Transverse colon (tissue), 4 donors: ENCODE measurements around the gene PKMYT1. TPM values are rescaled to one million over a fixed set of nuclear protein-coding genes. Genes with fewer than 3 reads are reported as not detected.

Experiments
- DNase-seq: peaks from one replicate; pipeline ENCODE4 v3.0.0-alpha.2; 2019
- H3K27ac ChIP-seq, 4 donors: fragments of 200-600 bp; sonication (generic); 2 replicates each; pipeline ENCODE4 v1.5.1; 2016 to 2018; ENCODE audit warnings: inconsistent platforms in 4 of 4
- H3K27me3 ChIP-seq: fragments of 200-600 bp; sonication (generic); 2 replicates; pipeline ENCODE4 v1.5.1; 2017; ENCODE audit warnings: inconsistent platforms
- H3K36me3 ChIP-seq, 4 donors: fragments of 200-600 bp; sonication (generic); 2 replicates each; pipeline ENCODE4 v1.5.1; 2017 to 2019; ENCODE audit warnings: inconsistent platforms in 4 of 4
- H3K4me1 ChIP-seq, 4 donors: fragments of 200-600 bp; sonication (generic); 2 replicates each; pipeline ENCODE4 v1.5.1; 2017 to 2020; ENCODE audit warnings: inconsistent platforms in 4 of 4
- H3K4me3 ChIP-seq, 4 donors: fragments of 200-600 bp; sonication (generic); 1 replicate in 1 of 4; 2 replicates in 3 of 4; pipeline versions ENCODE4 v1.5.1 to v1.6.1; 2017 to 2019; ENCODE audit warnings: inconsistent platforms in 4 of 4
- H3K9me3 ChIP-seq, 2 donors: fragments of 200-600 bp; sonication (generic); 2 replicates each; pipeline ENCODE4 v1.5.1; 2017 to 2019; ENCODE audit warnings: inconsistent platforms in 2 of 2
- CTCF ChIP-seq, 5 experiments: fragments of 200-600 bp in 3 of 5; fragments of 450-650 bp in 2 of 5; sonication (generic) in 3 of 5; IDR thresholded peaks; 1 replicate in 2 of 5; 2 replicates in 3 of 5; pipeline ENCODE4 v1.5.1; 2016 to 2017; ENCODE audit warnings: antibody characterized with exemption in 5 of 5, inconsistent platforms in 3 of 5, mild to moderate bottlenecking in 2 of 5, moderate library complexity in 1 of 5
- EP300 ChIP-seq: sonication (generic); formaldehyde crosslinking; IDR thresholded peaks from one replicate; pipeline ENCODE4 v1.6.1; 2017; ENCODE audit warnings: antibody characterized with exemption, low read depth
- POLR2A ChIP-seq: fragments of 450-650 bp; IDR thresholded peaks from one replicate; pipeline ENCODE4 v1.6.1; 2016; ENCODE audit warnings: antibody characterized with exemption, mild to moderate bottlenecking, moderate library complexity
- POLR2AphosphoS5 ChIP-seq, 3 donors: sonication (generic); formaldehyde crosslinking; IDR thresholded peaks; one replicate each; pipeline ENCODE4 v1.6.1; 2016; ENCODE audit warnings: antibody characterized with exemption in 3 of 3
- WGBS, 2 donors: methylation state at CpG; one replicate each; pipeline ENCODE4 v1.1.5; 2018; ENCODE audit warnings: low coverage in 1 of 2; 5-methylcytosine and 5-hydroxymethylcytosine counted together
- in situ Hi-C, 4 donors: fragments of 200-750 bp; cut with MboI; loops; one replicate each; pipeline versions ENCODE4 v1.15.0 to v1.15.1; 2017; ENCODE audit warnings: low sequenced_read_pairs in 3 of 4, low pct_ligation_motif_present in 1 of 4, low pct_unique_long_range_greater_than_20kb in 1 of 4
- intact Hi-C: fragments of 100-400 bp; cut with DNase I; formaldehyde crosslinking; loops from one replicate; pipeline ENCODE4 v1.15.1; 2023; ENCODE audit warnings: low total_unique reads
- total RNA-seq, 4 donors: library from RNA; depleted of rRNA; stranded (reverse); fragments of >200 nt; gene quantifications; one replicate each; pipeline ENCODE4 v1.1.0, GENCODE V29; 2016

The PKMYT1 gene
- total RNA-seq: 1 to 10 TPM in 2 of 4 donors, under 1 TPM in 1, not detected in 1; 0.55 to 3.6 (median 3.0) TPM

DNA sequence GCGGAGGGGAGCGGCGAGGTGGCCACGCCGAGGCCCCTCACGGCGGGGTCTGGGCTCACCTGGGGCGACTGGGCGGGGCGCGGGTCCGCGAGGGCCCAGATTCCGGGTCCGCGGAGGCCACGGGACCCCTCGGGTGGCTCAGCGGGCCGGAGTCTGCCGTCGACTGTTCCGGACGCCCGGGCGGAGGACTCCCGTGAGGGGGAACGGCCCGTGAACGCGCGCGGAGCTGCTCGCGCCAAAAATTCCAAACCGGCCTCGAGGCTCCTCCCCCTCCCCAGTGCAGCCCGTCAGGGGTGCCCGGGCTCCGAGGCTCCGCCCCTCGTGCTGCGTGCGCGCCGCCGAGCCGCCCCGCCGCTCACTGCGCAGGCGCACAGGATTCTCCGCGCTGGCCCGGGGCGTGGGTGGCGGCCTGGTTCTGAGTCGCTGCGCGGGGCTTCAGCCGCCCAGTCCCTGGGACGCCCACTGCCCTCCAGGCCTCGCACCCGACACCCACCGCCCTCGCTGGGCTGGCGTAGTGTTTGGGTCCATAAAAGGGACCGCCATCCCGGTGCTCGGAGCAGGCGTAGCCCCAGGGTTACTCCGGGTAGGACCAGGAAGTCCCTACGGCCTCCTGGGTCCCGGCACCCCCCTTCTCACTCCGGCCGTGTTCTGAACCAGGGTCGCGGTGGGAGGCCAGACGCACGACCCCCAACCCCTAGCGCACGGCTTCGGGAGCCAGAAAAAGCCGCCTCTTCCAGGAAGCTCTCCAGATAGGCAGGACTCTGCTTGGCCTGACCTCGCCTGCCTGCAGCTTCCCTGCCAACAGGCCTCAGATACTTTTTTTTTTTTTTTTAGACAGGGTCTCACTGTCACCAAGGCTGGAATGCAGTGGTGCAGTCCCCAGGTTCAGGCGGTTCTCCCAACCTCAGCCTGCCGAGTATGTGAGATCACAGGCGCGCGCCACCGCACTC, at the start of gene PKMYT1:
Gene PKMYT1, minus strand, starts transcription at position 220 of the 950 bp plus-strand sequence. CDS start 789 bp downstream, outside the sequence.
- Histone ChIP-seq H3K27ac (peak within 1 kb of the TSS; percentile 87 to 95 (median 90)), H3K27me3 (peaks cover 8% of the 10 kb centered on the region), H3K4me3 (peak within 1 kb of the TSS; percentile 62 to 75 (median 73)), H3K36me3 (no peaks in the 10 kb centered on the region), H3K9me3 (no peaks in the 10 kb centered on the region), H3K4me1 (peaks cover 4 to 36% (median 26%) of the 10 kb centered on the region in 4 donors)
- in situ Hi-C loops: no loop called here
- peak; percentile 94 for DNase-seq
- WGBS, 2 donors: 12% methylated on average over 42 of the region's 91 CpGs; no CpG with 5 or more reads in 1 of the 2 donors
- intact Hi-C loops: loop anchor here (5.0 kb wide), 1 partner anchor 713 kb away; the partner anchor contains the start of gene RNPS1
- TF ChIP-seq POLR2A: peak; percentile 97
- TF ChIP-seq POLR2AphosphoS5 (IDR thresholded peaks at IDR 0.05): peak; percentile 92 to 99 (median 98)
- no peak for TF ChIP-seq EP300
- TF ChIP-seq CTCF (IDR thresholded peaks at IDR 0.05): no peak

GRCh38 chr16:3029491-3030221, 49.4 kb upstream of the PKMYT1 start:
- intact Hi-C loops (no loop called here), in situ Hi-C loops (loop anchor here in 1 of 4 donors (25.0 kb wide), 1 partner anchor 108 kb away; the partner anchor contains the start of gene ZNF213)
- peaks cover 0 to 48% (median 21%) of the 10 kb centered on the region in 4 donors for H3K4me1 ChIP-seq
- 61 to 91% methylated on average over 6 to 44 of the region's 59 CpGs for WGBS, 2 donors
- no peaks in the 10 kb centered on the region for H3K36me3 ChIP-seq
- DNase-seq: no peak
- no peaks in the 10 kb centered on the region for H3K9me3 ChIP-seq
- TF ChIP-seq CTCF (IDR thresholded peaks at IDR 0.05) (no peak), EP300 (no peak), POLR2AphosphoS5 (IDR thresholded peaks at IDR 0.05) (no peak), POLR2A (no peak)
- H3K27ac ChIP-seq: no peak overlapping the region
- H3K27me3 ChIP-seq: peaks cover 50% of the 10 kb centered on the region
- H3K4me3 ChIP-seq: peak overlapping the region in 1 of 4 donors; percentile 22

- TF ChIP-seq POLR2AphosphoS5 (IDR thresholded peaks at IDR 0.05): no peak
- no peak for TF ChIP-seq POLR2A
- TF ChIP-seq CTCF (IDR thresholded peaks at IDR 0.05): no peak
- no peak for TF ChIP-seq EP300
- H3K9me3 ChIP-seq: no peaks in the 10 kb centered on the region
- H3K4me3 ChIP-seq: no peak overlapping the region
- no peaks in the 10 kb centered on the region for H3K36me3 ChIP-seq
- DNase-seq: no peak
- H3K4me1 ChIP-seq: peaks cover 0 to 53% (median 23%) of the 10 kb centered on the region in 4 donors
- in situ Hi-C loops: loop anchor here in 1 of 4 donors (25.0 kb wide), 1 partner anchor 108 kb away; the partner anchor contains the start of gene ZNF213
- H3K27me3 ChIP-seq: peaks cover 43% of the 10 kb centered on the region
- no peak overlapping the region for H3K27ac ChIP-seq
- intact Hi-C loops: no loop called here
- 49% methylated on average over 15 of the region's 15 CpGs; no CpG with 5 or more reads in 1 of the 2 donors for WGBS, 2 donors
Observed at GRCh38 chr16:3028716-3029319, 48.6 kb upstream of the PKMYT1 start.
